Skeletal muscle tissue (tissue), 4 donors: ENCODE measurements around the gene IL1F10. TPM values are rescaled to one million over a fixed set of nuclear protein-coding genes. Genes with fewer than 3 reads are reported as not detected.
"Not testable (repeated sequence)": the region's sequence is repeated elsewhere in the genome, so short reads cannot be mapped to it uniquely, and the experiment has no call there.

Experiments used
- H3K27ac ChIP-seq: one replicate; pipeline ENCODE4 v1.7.0; 2013; ENCODE audit warnings: mild to moderate bottlenecking, low read depth, low read length, inconsistent platforms
- H3K27me3 ChIP-seq, 3 donors: one replicate each; pipeline ENCODE4 v1.7.0; 2013; ENCODE audit warnings: low read length in 3 of 3; ENCODE audit not compliant: control insufficient read depth in 3 of 3, insufficient read depth in 3 of 3
- H3K36me3 ChIP-seq, 3 donors: one replicate each; pipeline ENCODE4 v1.7.0; 2013; ENCODE audit warnings: low read length in 3 of 3; ENCODE audit not compliant: control insufficient read depth in 3 of 3, insufficient read depth in 3 of 3
- H3K4me1 ChIP-seq, 3 donors: one replicate each; pipeline ENCODE4 v1.7.0; 2013; ENCODE audit warnings: low read length in 3 of 3, mild to moderate bottlenecking in 3 of 3; ENCODE audit not compliant: control insufficient read depth in 3 of 3, insufficient read depth in 3 of 3
- H3K4me3 ChIP-seq, 3 donors: one replicate each; pipeline ENCODE4 v1.7.0; 2013; ENCODE audit warnings: low read length in 3 of 3
- H3K9ac ChIP-seq, 3 donors: one replicate each; pipeline ENCODE4 v1.7.0; 2013; ENCODE audit warnings: low read length in 3 of 3, mild to moderate bottlenecking in 3 of 3, moderate library complexity in 2 of 3, low read depth in 1 of 3
- H3K9me3 ChIP-seq, 3 donors: one replicate each; pipeline ENCODE4 v1.7.0; 2013; ENCODE audit warnings: low read length in 3 of 3; ENCODE audit not compliant: control insufficient read depth in 3 of 3
- total RNA-seq: library from RNA; depleted of rRNA; stranded (reverse); fragments of >200 nt; gene quantifications from one replicate; pipeline ENCODE4 v1.2.3, GENCODE V29; 2014
- donor health status: Osteomylitis.

The IL1F10 gene
- total RNA-seq, 1 donor from 2014 or later = not detected

GRCh38 chr2:113091231-113091896 lies 23.6 kb downstream of the IL1F10 start:
- H3K9ac ChIP-seq = no peak overlapping the region
- H3K36me3 ChIP-seq = no peaks in the 10 kb centered on the region
- no peak overlapping the region for H3K27ac ChIP-seq
- no peak overlapping the region for H3K4me3 ChIP-seq
- H3K9me3 ChIP-seq = peaks cover 0 to 5% (median 2%) of the 10 kb centered on the region in 3 donors
- no peaks in the 10 kb centered on the region for H3K4me1 ChIP-seq
- H3K27me3 ChIP-seq = peaks cover 0 to 9% (median 0%) of the 10 kb centered on the region in 3 donors

DNA sequence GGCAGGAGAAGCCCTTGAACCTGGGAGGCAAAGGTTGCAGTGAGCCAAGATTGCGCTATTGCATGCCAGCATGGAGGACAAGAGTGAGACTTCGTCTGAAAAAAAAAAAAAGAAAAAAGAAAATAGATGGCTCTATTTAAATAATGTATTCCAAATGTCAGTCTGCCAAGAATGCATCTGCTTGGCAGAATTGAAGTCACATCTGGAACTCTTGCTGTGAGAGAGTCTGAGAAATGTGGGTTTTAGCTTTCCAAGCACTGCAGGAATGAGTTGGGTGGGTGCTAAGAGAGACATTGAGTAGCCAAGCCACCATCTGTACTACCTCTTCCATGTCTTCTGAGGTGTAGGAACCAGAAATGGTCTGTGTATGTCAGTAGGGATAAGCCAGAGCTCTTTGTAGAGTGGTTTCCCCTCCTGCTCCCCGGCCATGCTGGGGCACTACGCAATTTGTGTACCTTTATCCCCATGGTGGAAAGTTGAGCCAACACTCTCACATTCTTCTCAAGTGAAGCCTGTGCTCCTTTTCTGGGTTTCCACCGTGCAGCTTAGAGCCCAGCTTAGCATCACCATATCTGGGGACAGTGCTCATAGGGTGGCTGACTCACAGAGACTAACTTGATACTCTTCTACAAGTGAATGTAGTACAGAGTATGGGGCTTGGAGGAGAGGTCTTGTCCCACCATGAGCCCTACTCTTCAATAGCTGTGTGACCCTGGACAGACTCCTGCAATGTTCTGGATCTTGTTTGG lies 25.3 kb downstream of the IL1F10 start:
- Histone ChIP-seq H3K9ac (no peak overlapping the region), H3K27me3 (peaks cover 0 to 9% (median 0%) of the 10 kb centered on the region in 3 donors)

DNA sequence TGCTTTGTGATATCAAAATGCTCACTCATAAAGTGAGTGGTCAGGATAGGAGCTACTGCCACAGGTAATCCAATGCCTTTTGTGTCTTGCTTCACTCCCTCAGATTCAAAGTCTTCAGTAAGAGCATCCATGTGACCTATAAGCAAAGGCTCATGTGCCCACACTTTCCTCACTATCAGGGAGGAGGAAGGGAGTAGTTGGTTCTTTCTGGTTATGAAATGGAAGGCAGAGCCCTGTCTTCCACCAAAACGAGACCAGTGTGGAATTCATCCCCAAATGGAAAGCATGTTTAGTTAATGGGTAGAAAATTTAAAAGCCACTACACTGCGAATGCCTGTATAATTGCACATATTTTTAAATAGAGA lies 25.8 kb downstream of the IL1F10 start:
- Histone ChIP-seq H3K27ac (no peak overlapping the region), H3K4me1 (no peaks in the 10 kb centered on the region), H3K9ac (no peak overlapping the region), H3K9me3 (peaks cover 0 to 3% (median 0%) of the 10 kb centered on the region in 3 donors), H3K4me3 (no peak overlapping the region), H3K27me3 (peaks cover 0 to 9% (median 0%) of the 10 kb centered on the region in 3 donors), H3K36me3 (no peaks in the 10 kb centered on the region)

More for the DNA sequence above, 25.3 kb downstream of the IL1F10 start:
- Histone ChIP-seq H3K9me3 (no peaks in the 10 kb centered on the region), H3K36me3 (no peaks in the 10 kb centered on the region), H3K4me1 (no peaks in the 10 kb centered on the region), H3K27ac (no peak overlapping the region), H3K4me3 (no peak overlapping the region)

GRCh38 chr2:113096306-113096705 lies 28.5 kb downstream of the IL1F10 start:
- not testable (repeated sequence) for H3K9ac ChIP-seq, H3K4me1 ChIP-seq, H3K27ac ChIP-seq, H3K4me3 ChIP-seq, H3K36me3 ChIP-seq, H3K9me3 ChIP-seq, H3K27me3 ChIP-seq

- H3K36me3 ChIP-seq, H3K9ac ChIP-seq: not testable (repeated sequence)
Measured at GRCh38 chr2:113096842-113097618, 29.3 kb downstream of the IL1F10 start.

GRCh38 chr2:113098041-113098440 lies 30.3 kb downstream of the IL1F10 start:
- no peaks in the 10 kb centered on the region for H3K36me3 ChIP-seq
- peaks cover 0 to 4% (median 0%) of the 10 kb centered on the region in 3 donors for H3K27me3 ChIP-seq
- H3K9ac ChIP-seq = no peak overlapping the region
- no peak overlapping the region for H3K27ac ChIP-seq
- H3K9me3 ChIP-seq = peaks cover 0 to 3% (median 0%) of the 10 kb centered on the region in 3 donors
- H3K4me3 ChIP-seq = no peak overlapping the region
- H3K4me1 ChIP-seq = no peaks in the 10 kb centered on the region

More at GRCh38 chr2:113096842-113097618, 29.3 kb downstream of the IL1F10 start:
- not testable (repeated sequence) for H3K27me3 ChIP-seq, H3K4me3 ChIP-seq, H3K27ac ChIP-seq, H3K4me1 ChIP-seq, H3K9me3 ChIP-seq

DNA sequence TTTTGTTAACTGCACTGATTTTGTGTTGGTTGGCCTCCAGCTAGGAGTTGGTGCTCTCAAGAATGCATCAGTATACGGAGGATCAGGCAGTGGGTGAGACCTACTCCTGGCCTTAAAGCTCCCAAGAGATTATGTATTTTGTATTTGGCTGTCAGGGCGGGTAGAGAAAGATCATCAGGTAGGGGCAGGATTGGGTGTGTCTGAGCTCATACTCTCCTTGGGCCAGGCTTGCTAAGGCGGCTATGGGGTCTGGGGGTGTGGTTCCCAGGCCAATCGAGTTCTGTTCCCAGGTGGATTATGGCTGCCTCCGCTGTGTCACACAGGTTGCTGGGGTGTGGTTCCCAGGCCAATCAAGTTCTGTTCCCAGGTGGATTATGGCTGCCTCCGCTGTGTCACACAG lies 30.8 kb downstream of the IL1F10 start:
- peaks cover 0 to 3% (median 0%) of the 10 kb centered on the region in 3 donors for H3K9me3 ChIP-seq
- H3K36me3 ChIP-seq = no peaks in the 10 kb centered on the region
- H3K27ac ChIP-seq = no peak overlapping the region
- H3K4me1 ChIP-seq = no peaks in the 10 kb centered on the region
- no peaks in the 10 kb centered on the region for H3K27me3 ChIP-seq
- H3K9ac ChIP-seq = no peak overlapping the region
- H3K4me3 ChIP-seq = no peak overlapping the region

DNA sequence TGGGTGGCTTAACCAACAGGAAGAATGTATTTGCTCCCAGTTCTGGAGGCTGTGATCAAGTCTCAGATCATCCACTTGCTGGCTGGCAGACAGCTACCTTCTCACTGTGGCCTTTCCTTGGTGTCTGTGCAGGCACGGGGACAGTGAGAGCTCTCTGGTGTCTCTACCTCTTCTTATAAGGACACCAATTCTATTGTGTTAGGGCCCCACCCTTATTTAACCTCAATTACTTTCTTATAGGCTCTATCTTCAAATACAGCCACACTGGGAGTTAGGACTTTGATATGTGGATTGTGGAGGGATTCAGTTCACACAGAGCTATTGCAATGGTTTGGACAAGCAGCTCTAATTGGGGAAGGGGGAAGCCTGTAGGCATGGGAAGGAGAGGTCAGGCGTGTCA lies 34.4 kb downstream of the IL1F10 start:
- H3K27ac ChIP-seq = no peak overlapping the region
- H3K27me3 ChIP-seq = no peaks in the 10 kb centered on the region
- no peaks in the 10 kb centered on the region for H3K36me3 ChIP-seq
- peaks cover 0 to 3% (median 0%) of the 10 kb centered on the region in 3 donors for H3K9me3 ChIP-seq
- H3K9ac ChIP-seq = no peak overlapping the region
- no peaks in the 10 kb centered on the region for H3K4me1 ChIP-seq
- H3K4me3 ChIP-seq = no peak overlapping the region

DNA sequence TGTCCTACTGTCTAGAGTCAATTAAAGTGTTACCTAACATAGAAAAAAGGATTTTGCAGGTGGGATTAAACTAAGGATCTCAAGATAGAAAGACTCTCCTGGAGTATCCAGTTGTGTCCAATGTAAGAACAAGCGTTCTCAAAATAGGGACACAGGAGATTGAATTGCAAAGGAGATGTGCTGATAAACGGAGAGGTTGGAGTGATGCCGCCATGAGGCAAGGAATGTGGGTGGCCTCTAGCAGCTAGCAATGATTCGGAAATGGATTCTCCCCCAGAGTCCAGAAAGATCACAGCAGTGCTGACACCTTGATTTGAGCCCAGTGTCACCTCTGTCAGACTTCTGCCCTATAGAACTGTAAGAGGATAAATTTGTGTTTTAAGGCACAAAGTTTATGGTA lies 35.5 kb downstream of the IL1F10 start:
- Histone ChIP-seq H3K27ac (no peak overlapping the region), H3K27me3 (no peaks in the 10 kb centered on the region), H3K9me3 (peaks cover 0 to 2% (median 0%) of the 10 kb centered on the region in 3 donors), H3K4me1 (no peaks in the 10 kb centered on the region), H3K36me3 (no peaks in the 10 kb centered on the region), H3K4me3 (no peak overlapping the region), H3K9ac (no peak overlapping the region)
